ENCODE results near the gene CAPN6. TPM values are rescaled to one million over a fixed set of nuclear protein-coding genes. Genes with fewer than 3 reads are reported as not detected.

CAPN6 gene
- total RNA-seq, 2 donors from 2014 or later = 2.4 to 4.7 TPM

DNA sequence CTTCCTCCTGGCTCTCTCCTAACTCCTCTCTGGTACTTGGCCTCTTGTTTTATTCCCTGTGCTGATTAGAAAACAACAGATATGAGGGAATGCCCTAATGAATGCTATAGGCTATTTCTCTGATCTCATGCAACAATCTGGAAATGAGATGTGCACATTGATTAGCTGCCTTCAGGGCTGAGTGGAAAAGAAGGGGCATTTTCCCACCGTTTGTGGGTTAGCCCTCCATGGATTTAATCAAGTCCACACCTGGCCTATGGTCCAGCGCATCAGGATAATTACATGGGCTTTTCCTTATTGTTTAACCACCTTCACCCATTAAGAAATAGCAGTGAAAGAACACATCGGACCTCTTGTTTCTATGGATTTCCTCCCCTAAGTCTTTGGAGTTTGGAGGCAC is 70.0 kb downstream of the CAPN6 start:
- Histone ChIP-seq H3K9me3 (no peaks in the 10 kb centered on the region), H3K27ac (no peak overlapping the region), H3K4me3 (no peak overlapping the region), H3K27me3 (peaks cover 8% of the 10 kb centered on the region), H3K4me1 (no peaks in the 10 kb centered on the region), H3K9ac (ENCODE audit: low read depth in 2 of 2, low read length in 2 of 2) (no peak overlapping the region), H3K36me3 (no peaks in the 10 kb centered on the region)
- DNase-seq = no peak
- TF ChIP-seq, protein P1, sequence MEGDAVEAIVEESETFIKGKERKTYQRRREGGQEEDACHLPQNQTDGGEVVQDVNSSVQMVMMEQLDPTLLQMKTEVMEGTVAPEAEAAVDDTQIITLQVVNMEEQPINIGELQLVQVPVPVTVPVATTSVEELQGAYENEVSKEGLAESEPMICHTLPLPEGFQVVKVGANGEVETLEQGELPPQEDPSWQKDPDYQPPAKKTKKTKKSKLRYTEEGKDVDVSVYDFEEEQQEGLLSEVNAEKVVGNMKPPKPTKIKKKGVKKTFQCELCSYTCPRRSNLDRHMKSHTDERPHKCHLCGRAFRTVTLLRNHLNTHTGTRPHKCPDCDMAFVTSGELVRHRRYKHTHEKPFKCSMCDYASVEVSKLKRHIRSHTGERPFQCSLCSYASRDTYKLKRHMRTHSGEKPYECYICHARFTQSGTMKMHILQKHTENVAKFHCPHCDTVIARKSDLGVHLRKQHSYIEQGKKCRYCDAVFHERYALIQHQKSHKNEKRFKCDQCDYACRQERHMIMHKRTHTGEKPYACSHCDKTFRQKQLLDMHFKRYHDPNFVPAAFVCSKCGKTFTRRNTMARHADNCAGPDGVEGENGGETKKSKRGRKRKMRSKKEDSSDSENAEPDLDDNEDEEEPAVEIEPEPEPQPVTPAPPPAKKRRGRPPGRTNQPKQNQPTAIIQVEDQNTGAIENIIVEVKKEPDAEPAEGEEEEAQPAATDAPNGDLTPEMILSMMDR (IDR thresholded peaks at IDR 0.05) = no peak
- intact Hi-C loops (cut with DNase I) = no loop called here

DNA sequence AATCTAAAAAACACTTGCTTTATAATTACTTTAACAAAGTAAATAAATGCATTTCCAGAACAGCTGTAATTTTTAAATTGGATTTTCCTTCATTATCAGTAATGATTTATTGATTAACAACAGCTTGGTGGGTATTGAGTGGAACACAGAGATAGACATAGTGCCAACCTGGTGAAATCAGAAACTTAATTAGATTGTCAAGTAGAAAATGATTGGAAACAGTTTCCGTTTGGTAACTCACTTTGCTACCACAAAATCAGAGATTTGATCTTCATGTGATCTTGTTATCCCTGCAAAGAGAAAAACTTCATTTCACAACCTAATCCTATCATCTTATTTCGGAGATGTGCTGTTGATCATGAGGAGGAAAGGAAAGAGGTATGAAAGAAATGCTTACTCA is 70.8 kb downstream of the CAPN6 start:
- no peaks in the 10 kb centered on the region for H3K4me1 ChIP-seq

More for the DNA sequence above, 70.8 kb downstream of the CAPN6 start:
- no peak overlapping the region for H3K27ac ChIP-seq
- H3K9me3 ChIP-seq = no peaks in the 10 kb centered on the region
- DNase-seq = no peak
- no peaks in the 10 kb centered on the region for H3K36me3 ChIP-seq
- intact Hi-C loops (cut with DNase I) = no loop called here
- TF ChIP-seq, protein P1 (IDR thresholded peaks at IDR 0.05) = no peak
- no peak overlapping the region for H3K4me3 ChIP-seq
- no peak overlapping the region for H3K9ac ChIP-seq (ENCODE audit: low read depth in 2 of 2, low read length in 2 of 2)
- peaks cover 8% of the 10 kb centered on the region for H3K27me3 ChIP-seq

Other genes starting within 250 kb of the CAPN6 start
- under 1 TPM; 0.25 to 0.66 TPM for gene PAK3, start 174.3 kb downstream of the CAPN6 start, total RNA-seq
- under 1 TPM; 0.11 to 0.40 TPM for gene DCX, start 141.7 kb upstream of the CAPN6 start, total RNA-seq
- gene SERTM2, start 241.2 kb upstream of the CAPN6 start, total RNA-seq = under 1 TPM in 1 of 2 donors, not detected in 1; 0.05 TPM